Stimulated activated CD8-positive, alpha-beta memory T cell treated with anti-CD3 and anti-CD28 coated beads, Interleukin-15, amount 100 ng/mL, for 4 hours (primary cell): ENCODE measurements around the gene NOXO1.

Experiments used
- DNase-seq, 2 donors: peaks; one replicate each; pipeline ENCODE4 v3.0.0-alpha.2; 2020; ENCODE audit warnings: low read depth in 2 of 2

NOXO1 gene

DNA sequence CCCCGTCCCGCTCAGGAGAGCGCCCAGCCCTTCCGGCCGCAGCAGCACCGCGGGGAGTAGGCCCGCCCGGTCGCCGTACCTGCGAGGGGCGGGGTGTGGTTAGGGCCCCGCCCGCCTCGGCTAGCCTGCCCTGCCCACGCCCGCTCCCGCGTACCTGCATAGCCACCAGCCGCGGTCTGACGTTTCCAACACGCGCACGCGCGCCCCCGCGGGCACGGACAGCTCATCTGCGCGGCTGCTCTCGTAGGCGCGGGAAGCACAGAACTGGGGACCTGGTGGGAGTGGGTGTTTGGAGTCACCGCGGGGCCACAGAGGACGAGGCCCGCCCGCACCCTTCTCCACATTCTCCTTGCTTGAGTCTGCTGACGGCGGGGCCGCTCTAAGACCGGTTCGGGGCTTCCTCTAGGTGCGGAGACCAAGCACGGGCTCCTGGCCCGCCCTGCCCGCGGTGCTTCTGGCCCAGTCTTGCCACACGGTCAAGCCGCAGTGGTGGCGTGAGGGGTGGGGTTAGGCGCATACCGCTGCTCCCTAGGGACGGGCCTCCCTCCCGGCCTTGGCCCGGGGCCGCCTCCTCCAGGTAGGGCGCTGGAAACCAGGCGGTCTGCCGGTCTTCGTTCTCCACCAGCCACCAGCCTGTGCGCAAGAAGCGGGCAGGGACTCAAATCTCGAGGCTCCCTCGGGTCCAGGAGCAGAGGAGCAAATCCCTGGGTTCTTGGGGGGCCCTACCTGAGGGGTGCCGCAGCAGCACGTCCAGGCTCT is 1.8 kb downstream of the NOXO1 start:
- no peak for DNase-seq

DNA sequence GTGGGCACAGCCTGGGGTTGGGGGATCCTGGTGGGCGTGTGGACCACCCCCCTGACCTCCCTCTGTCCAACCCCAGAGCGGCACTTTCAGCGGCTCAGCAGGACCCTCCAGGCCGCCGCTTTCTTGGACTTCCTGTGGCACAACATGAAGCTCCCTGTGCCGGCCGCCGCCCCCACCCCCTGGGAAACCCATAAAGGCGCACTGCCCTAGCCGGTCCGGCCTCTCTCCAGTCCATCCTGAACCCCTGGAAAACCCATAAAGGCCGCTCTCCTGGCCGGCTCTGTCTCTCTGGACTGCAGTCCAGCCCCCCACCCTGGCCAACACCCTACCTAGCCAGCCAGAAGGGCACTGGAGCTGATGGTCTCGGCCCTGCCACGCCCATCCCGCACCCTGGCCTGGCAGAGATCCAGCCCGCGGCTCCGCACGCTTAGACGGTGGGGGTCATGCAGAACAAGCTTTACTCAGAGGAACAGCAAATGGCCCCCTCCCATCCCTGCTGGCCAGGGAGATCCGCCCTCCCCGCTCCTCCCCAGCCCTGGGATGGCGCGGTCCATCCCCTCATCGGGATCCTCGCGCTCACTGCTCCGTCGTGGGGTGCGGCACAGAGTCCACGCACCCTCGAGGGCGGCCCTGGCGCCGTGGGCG is 2.7 kb downstream of the NOXO1 start:
- no peak for DNase-seq

DNA sequence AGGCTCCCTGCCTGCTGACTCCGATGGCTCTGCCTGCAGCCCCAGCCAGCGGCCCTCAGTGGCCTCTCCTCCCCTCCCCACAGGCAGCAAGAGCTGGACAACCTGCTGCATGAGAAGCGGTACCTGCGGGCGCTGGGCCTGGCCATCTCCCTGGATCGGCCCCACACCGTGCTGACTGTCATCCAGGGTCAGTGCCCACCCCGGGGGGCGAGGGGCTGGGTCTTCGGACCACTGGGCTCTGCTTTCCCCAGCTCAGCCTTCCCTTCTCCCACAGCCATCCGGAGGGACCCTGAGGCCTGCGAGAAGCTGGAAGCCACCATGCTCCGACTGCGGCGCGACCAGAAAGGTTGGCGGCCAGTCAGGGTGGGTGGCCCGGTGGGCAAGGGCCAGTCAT is 3.4 kb downstream of the NOXO1 start:
- DNase-seq = no peak

DNA sequence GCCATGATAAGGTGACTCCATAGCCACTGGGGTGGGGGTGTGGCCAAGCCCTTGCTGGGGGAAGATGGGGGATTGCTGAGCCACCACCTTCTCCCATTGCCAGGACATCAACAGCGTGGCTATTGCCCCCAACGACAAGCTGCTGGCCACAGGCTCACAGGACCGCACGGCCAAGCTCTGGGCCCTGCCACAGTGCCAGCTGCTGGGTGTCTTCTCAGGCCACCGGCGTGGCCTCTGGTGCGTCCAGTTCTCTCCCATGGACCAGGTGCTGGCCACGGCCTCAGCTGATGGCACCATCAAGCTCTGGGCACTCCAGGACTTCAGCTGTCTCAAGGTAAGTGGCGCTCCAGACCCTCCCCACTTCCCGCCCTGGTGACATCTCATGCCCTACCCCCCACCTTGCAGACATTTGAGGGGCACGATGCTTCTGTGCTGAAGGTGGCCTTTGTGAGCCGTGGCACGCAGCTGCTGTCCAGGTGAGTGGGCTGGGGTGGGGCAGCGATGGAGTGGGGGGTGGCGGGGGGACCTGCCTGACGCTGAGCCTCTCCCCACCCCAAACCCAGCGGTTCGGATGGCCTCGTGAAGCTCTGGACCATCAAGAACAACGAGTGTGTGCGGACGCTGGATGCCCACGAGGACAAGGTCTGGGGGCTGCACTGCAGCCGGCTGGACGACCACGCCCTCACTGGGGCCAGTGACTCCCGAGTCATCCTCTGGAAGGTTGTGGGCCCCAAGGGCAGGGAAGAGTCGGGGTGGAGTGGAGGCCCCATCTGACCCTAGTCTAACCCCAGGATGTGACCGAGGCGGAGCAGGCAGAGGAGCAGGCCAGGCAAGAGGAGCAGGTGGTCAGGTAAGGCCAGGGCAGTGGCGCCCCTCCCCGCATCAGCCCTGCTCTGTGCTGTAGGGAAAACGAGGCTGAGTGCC is 4.1 kb downstream of the NOXO1 start:
- no peak for DNase-seq

DNA sequence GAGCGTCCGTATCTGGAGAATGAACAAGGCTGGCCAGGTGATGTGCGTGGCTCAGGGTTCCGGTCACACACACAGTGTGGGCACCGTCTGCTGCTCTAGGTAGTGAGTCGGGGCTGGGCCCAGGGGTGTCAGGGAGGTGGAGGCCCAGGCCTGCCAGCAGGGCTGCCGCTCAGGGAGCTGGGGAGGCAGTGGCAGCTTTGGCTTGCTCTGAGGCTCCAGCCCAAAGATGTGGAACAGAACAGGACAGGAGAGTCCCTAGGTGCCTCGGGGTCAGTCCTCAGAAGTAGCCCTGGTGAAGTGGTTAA is 5.1 kb downstream of the NOXO1 start:
- no peak for DNase-seq

DNA sequence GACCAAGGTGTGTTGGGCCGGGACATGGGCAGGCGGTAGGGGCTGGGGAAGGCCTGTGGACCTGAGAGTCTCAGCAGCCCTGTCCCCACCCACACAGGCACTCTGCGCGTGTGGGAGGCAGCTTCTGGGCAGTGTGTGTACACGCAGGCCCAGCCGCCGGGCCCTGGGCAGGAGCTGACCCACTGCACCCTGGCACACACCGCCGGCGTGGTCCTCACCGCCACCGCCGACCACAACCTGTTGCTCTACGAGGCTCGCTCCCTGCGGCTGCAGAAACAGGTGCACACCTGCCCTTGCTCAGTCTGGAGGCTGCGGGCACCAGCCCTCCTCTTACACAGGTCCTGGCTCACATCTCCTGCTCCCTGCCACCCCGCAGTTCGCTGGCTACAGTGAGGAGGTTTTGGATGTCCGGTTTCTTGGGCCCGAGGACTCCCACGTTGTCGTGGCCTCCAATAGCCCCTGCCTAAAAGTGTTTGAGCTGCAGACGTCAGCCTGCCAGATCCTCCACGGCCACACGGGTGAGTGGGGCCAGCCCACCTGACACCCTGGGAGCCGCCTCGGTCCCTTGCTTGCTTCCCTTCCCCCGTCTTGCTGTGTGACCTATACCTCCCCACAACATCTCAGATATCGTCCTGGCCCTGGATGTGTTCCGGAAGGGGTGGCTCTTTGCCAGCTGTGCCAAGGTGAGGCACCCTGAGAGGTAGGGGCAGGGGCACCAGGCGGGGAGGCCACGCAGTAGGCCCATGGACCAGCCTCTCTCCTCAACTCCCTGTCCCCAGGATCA is 5.6 kb downstream of the NOXO1 start:
- DNase-seq = no peak

DNA sequence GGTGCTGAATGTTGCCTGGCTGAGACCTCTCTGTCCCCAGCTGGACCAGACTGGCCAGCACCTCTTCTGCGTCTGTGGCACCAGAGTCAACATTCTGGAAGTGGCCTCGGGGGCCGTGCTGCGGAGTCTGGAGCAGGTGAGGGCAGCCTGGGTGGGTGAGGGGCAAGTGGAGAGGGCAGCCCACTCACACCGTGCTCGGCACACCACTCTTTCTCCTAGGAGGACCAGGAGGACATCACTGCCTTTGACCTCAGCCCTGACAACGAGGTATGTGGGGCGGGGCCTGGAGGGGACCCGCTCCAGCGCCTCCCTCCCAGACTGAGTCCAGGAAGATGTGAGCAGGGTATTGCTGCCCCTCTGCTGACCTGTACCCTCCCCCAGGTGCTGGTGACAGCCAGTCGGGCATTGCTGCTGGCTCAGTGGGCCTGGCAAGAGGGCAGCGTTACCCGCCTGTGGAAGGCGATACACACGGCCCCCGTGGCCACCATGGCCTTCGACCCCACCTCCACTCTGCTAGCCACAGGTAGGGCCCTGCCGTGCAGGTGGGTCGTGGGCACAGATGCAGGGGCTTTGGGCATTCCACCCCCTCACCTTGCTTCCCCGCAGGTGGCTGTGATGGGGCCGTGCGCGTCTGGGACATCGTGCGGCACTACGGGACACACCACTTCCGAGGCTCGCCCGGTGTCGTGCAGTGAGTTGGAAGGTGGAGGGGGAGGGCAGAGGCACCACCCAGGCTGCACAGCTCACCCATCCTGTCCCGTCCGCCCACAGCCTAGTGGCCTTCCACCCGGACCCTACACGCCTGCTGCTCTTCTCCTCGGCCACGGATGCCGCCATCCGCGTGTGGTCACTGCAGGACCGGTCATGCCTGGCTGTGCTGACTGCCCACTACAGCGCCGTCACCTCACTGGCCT is 6.9 kb downstream of the NOXO1 start:
- no peak for DNase-seq

DNA sequence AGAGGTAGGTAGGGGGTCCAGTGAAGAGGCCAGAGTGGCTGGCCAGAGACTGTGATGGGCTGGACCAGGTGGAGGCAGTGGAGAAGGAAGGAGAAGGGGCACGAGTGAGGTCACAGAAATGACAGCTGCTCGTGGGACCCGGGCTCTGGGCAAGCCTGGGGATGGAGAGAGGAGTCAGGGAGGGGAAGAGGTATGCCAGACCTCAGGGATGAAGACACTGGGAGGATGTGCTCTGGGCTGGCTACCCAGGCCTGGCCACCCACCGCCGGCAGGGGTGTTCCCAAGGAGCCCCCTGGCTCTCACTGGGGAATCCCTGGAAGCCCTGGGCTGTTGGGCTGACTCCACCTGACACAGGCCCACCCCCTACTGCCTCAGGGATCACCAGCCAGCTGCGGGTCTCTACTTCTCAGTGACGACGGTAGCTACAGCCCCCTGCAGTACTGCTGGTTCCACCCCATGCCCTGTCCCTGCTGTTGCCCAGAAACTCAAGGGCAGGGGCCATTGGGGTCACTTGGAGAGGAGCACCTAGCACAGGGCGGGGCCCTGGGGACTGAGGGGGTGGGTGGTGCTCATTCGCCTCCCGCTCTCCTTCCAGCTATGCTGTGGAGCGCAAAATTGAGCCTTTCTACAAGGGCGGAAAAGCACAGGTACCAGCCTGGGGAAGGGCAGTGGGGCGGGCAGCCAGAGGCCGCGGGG is 7.7 kb downstream of the NOXO1 start:
- DNase-seq = no peak

DNA sequence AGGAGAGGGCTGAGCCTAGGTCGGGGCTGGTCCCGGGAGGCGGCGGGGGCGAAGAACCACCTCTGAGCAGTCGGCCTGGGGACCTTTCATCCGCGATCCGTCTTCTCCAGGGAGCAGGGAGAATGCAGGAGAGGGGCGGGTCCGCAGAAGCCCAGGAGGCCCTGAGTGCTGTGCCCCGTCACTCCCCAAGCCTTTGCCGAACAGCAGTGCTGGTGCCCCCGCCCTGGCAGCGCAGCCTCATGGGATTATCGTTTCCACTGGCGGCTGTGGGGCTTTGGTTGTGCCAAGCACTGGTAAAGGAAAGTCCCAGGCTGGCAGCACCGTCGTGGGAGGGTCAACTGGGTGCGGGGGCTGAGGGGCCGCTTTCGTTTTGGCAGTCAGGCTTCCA is 8.8 kb downstream of the NOXO1 start:
- DNase-seq = no peak

DNA sequence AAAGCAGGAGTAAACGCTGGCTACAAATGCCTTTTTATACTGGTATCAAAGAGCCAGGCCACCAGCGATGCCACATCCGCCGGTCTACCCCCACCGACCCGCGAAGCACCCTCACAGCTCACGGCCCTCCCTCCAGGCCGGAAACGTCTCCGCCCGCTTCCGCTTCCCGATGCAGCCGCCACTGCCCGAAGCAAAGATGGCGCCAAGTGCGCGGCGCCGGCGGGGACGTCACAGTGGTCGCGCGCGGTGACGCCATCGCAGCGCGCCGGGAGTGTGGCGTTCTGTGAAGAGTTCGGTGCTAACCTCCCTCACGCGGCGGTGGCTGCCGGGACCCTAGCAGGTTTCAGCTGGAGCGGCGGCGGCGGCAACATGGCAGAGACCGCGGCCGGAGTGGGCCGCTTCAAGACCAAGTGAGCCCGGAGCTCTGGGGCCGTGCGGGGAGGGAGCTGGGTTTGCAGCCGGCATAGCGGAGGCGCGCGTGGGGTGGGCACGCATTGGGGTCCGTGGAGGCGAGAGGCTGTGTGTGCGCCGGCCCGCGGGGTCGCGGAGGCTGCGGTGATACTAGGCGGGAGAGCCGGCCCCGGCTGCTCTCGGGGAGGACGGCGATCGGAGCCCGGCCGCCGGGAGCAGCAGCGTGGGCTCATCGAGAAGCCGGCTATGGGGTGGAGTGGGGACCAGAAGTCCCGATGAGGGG is 9.3 kb downstream of the NOXO1 start, which contains the start of gene TBL3:
TBL3 (plus strand) TSS at position 258 of the 694 bp plus-strand sequence; CDS start at position 370, 112 bp downstream.
- DNase-seq = peak; percentile 91 to 96

DNA sequence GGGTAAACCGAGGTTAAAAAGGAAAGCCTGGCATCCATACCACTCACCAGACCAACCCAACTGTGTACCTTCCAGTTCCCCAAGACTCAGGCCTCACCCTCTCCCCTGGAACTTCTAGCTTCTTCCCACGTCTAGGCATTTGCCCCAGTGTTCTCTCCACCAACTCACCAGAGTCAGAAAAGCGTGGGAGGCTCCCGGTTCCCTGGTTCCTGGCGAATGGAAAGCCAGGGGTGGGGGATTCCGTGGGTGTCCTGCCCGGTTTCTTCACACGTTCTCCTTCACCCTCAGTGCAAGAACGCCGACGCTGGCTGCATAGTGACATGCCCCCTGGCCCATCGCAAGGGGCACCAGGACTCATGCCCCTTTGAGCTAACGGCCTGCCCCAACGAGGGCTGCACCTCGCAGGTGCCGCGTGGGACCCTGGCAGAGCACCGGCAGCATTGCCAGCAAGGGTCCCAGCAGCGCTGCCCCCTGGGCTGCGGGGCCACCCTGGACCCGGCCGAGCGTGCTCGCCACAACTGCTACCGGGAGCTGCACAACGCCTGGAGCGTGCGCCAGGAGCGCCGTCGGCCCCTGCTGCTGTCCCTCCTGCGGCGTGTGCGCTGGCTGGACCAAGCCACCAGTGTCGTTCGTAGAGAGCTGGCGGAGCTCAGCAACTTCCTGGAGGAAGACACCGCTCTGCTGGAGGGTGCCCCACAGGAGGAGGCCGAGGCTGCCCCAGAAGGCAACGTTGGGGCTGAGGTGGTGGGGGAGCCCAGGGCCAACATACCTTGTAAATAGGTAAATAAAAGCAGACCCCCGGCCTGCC is 12.9 kb downstream of the NOXO1 start:
- DNase-seq = no peak

DNA sequence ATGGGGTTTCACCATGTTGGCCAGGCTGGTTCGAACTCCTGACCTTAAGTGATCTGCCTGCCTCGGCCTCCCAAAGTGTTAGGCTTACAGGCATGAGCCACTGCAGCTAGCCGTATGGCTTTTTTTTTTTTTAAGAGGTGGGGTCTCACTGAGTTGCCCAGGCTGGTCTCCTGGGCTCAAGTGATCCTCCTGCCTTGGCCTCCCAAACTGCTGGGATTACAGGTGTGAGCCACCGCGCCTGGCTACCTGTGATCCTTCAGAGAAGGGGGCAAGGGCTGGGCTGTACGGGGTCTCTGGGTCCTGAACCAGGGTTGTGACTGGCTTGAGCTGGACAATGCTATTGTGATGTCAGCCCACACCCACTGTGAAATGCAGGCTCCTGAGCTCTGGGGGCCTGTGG is 14.8 kb downstream of the NOXO1 start, which contains the start of gene RNF151:
RNF151 (plus strand) TSS at position 397 of the 400 bp plus-strand sequence. CDS start 26 bp downstream, outside the sequence.
- no peak for DNase-seq

DNA sequence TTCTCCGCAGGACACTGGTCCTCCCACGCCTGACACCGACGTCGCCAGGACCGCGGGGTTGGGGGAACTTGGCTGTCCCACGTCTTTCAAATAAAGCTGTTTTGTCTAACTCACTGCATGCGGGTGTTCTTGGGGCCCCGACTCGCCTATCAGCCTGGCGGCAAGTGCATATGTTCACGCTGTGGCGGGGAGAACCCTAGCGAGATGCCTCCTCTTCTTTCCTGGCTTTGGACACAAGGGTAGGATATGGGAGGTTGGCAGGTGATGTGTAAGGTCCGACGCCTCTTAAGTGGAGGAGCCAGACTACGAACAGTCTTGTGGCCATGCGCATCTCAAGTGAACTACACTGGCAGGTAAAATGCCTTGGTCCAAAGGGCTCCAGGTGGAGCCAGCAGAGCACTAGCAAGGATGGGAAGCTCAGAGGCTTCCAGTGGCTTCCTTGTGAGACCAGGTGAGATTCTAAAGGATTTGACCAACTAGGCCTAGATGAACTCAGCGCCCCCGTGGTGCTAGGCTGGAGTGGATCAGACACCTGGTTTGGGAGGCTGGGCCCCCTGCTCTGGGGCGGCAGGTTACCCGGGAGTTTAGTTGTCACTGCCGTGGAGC is 15.8 kb downstream of the NOXO1 start:
- no peak for DNase-seq

DNA sequence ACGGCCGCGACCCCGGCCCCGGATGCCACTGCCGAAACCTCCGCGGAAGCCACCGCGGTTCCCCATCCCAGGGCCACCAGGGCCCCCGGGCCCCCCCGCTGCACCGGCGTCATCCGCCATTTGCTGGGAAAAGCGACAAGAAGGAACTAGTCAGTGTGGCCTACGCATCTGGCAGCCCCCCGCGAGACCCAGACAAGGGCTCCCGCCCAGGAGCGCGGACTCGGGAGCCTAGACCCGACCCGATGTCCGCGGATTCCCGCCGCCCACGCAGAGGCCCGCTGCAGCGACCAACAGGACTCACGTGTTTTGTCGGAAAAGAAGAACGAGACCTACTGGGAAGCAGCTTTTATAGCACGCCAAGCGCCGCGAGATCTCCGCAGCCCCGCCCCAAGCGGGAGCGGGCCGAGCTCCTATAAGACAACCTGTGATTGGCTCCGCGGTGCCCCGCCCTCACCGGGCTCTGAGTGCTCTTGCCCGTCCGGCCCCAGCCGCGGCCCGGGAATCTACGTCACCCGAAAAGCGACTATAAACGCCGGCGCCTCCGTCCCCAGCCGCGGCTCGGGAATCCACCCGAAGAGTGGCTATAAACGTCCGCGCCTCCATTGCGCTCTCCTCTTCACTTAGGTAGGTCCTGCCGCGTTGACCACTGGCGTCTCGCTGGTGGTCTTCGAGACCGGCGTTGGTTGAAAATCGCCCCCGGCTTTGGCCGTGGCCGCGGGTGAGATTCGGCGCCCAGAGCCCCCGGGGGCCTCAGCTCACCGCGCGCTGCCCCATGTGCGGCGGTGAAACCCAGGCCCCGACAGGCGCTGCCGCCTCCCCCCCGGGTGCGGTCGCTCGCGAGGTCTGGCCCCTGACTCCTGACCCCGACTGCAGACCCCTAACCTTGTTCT is 16.5 kb downstream of the NOXO1 start, which contains the start of gene RPS2:
RPS2 (minus strand) TSS at position 321 of the 890 bp plus-strand sequence; CDS start at position 120, 201 bp downstream.
- DNase-seq = peak; percentile 93 to 94

DNA sequence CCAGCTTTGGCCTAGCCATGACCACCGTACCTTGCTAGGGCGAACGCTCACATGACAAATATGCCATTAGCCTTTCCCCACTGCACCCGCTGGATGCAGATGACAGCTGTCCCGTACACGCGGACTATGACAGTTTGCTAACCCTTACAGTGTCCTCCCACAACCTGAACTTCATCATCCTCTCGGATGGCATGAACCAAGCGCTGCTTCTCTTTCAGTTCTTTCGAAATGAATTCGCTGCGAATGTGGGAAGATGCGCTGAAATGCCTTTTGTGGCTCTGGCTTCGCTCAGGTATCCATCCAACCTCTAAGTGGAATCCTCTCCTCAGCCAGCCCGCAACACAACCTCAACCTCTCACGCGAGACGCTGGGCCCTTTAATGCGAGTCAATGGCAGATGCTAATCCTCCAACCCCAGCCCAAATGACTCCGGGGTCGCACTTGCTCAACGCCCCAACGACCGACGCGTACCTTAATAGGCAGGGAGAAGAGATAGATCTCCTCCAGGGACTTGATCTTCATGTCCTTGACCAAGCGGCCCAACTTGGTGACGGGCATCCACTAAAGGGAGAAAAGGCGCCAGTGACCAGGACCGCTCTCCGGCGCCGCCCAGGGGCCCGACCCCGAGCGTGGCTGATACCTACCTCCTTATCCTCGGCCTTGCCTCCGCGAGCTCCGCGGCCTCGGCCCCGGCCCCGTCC is 17.3 kb downstream of the NOXO1 start:
- no peak for DNase-seq
